HepG2 (cell line): ENCODE measurements around the gene KRT1. TPM values are rescaled to one million over a fixed set of nuclear protein-coding genes. Genes with fewer than 3 reads are reported as not detected.
A peak's percentile ranks its signal among the peaks of the same experiment; 100 is the strongest.

Source experiments
- ATAC-seq: fragments of 200-7000 bp; cut with Tn5 transposase; 3 replicates; pipeline ENCODE4 v1.9.1; 2020; ENCODE audit warnings: mild to moderate bottlenecking, moderate library complexity
- BruUV-seq: library from RNA; stranded (reverse); fragments of 400-500 nt; replicated peaks from 2 replicates; lab custom pipeline; 2021; lab: Mats Ljungman, UMichigan
- CTCF ChIA-PET: fragments of 300-600 bp; formaldehyde crosslinking; extraction: SDS; loops from one replicate; lab custom pipeline; 2021; ENCODE audit warnings: low total read pairs, inconsistent platforms, low intra/inter-chr PET ratio; lab: Yijun Ruan, JAX
- POLR2A ChIA-PET: fragments of 350-600 bp; sonication (Branson Sonifier 250); formaldehyde crosslinking; loops from one replicate; lab custom pipeline; 2020; ENCODE audit warnings: antibody characterized with exemption, inconsistent platforms; lab: Yijun Ruan, JAX
- DNase-seq: peaks from one replicate; pipeline ENCODE4 v3.0.0-alpha.2; 2015; ENCODE audit warnings: low spot score
- FAIRE-seq: peaks from 3 replicates; lab custom pipeline; 2011; peaks lifted over from hg19 to GRCh38; lab: Jason Lieb, UNC
- H2AFZ ChIP-seq: one replicate; pipeline ENCODE4 v1.6.1; 2011; ENCODE audit warnings: low read length, inconsistent platforms
- H3K27ac ChIP-seq: fragments of 300-600 bp; 3 replicates; pipeline ENCODE4 v1.8.0; 2011; ENCODE audit warnings: mixed run types, mild to moderate bottlenecking, mixed read lengths, low read length, inconsistent platforms; ENCODE audit not compliant: insufficient read depth; ENCODE audit errors: extremely low read length
- H3K27me3 ChIP-seq, 2 experiments: fragments of 200-600 bp in 1 of 2; 2 replicates in 1 of 2; 3 replicates in 1 of 2; pipeline versions ENCODE4 v1.6.0 to v1.8.0; 2011; ENCODE audit warnings: low read length in 2 of 2, mild to moderate bottlenecking in 2 of 2, moderate library complexity in 2 of 2, inconsistent platforms in 1 of 2; ENCODE audit not compliant: insufficient read depth in 2 of 2, control insufficient read depth in 1 of 2
- H3K36me3 ChIP-seq, 2 experiments: fragments of 200-600 bp in 1 of 2; replicated peaks in 1 of 2; 2 replicates in 1 of 2; 3 replicates in 1 of 2; pipeline versions ENCODE4 v1.5.1 to v1.8.0; 2011; ENCODE audit warnings: low read length in 2 of 2, inconsistent platforms in 1 of 2; ENCODE audit not compliant: insufficient read depth in 2 of 2, control insufficient read depth in 1 of 2
- H3K4me1 ChIP-seq: 2 replicates; pipeline ENCODE4 v1.5.1; 2012; ENCODE audit warnings: low read length, inconsistent platforms; ENCODE audit not compliant: insufficient read depth
- H3K4me2 ChIP-seq: 2 replicates; pipeline ENCODE4 v1.6.0; 2011; ENCODE audit warnings: low read depth, low read length, inconsistent platforms
- H3K4me3 ChIP-seq, 3 experiments: fragments of 200-600 bp in 1 of 3; sonication (generic), shearing (Covaris generic) in 1 of 3; replicated peaks in 1 of 3; 2 replicates each; pipeline ENCODE4 v1.5.1; 2011 to 2016; ENCODE audit warnings: low read length in 3 of 3, inconsistent platforms in 2 of 3, low read depth in 2 of 3, mild to moderate bottlenecking in 2 of 3, control low read depth in 1 of 3, mixed read lengths in 1 of 3; ENCODE audit not compliant: insufficient read depth in 1 of 3
- H3K79me2 ChIP-seq: one replicate; pipeline ENCODE4 v1.6.1; 2011; ENCODE audit warnings: low read length, inconsistent platforms; ENCODE audit not compliant: insufficient read depth
- H3K9ac ChIP-seq: 2 replicates; pipeline ENCODE4 v1.6.0; 2011; ENCODE audit warnings: mild to moderate bottlenecking, low read depth, low read length, inconsistent platforms; ENCODE audit not compliant: insufficient read depth
- H3K9me3 ChIP-seq: 2 replicates; pipeline ENCODE4 v1.5.1; 2012; ENCODE audit warnings: mild to moderate bottlenecking, low read length
- H4K20me1 ChIP-seq: 2 replicates; pipeline ENCODE4 v1.6.0; 2011; ENCODE audit warnings: inconsistent platforms, mild to moderate bottlenecking, low read length, moderate library complexity; ENCODE audit not compliant: insufficient read depth
- AFF4 ChIP-seq: sonication (generic); formaldehyde crosslinking; IDR thresholded peaks from 2 replicates; pipeline ENCODE4 v1.4.0; 2020; ENCODE audit warnings: missing genetic modification reagents
- BCLAF1 ChIP-seq: fragments of 450-650 bp; IDR thresholded peaks from 2 replicates; pipeline ENCODE4 v1.6.1; 2017; ENCODE audit warnings: mild to moderate bottlenecking
- JDP2 ChIP-seq: sonication (generic); formaldehyde crosslinking; IDR thresholded peaks from 2 replicates; pipeline ENCODE4 v1.8.1; 2022; ENCODE audit warnings: missing genetic modification reagents, borderline replicate concordance
- THRA ChIP-seq: sonication (generic); formaldehyde crosslinking; IDR thresholded peaks from 2 replicates; pipeline ENCODE4 v1.4.0; 2020; ENCODE audit warnings: missing genetic modification reagents, borderline replicate concordance
- ZNF121 ChIP-seq: sonication (generic); formaldehyde crosslinking; IDR thresholded peaks from 2 replicates; pipeline ENCODE4 v1.5.0; 2020; ENCODE audit warnings: mild to moderate bottlenecking, missing genetic modification reagents
- ZZZ3 ChIP-seq: sonication (generic); formaldehyde crosslinking; IDR thresholded peaks from 2 replicates; pipeline ENCODE4 v1.4.0; 2020; ENCODE audit warnings: missing genetic modification reagents, mild to moderate bottlenecking, borderline replicate concordance
- WGBS: methylation state at CpG from one replicate; pipeline ENCODE4 v1.1.6; 2017; ENCODE audit warnings: low lambda C conversion rate; 5-methylcytosine and 5-hydroxymethylcytosine counted together
- in situ Hi-C: cut with HindIII; loops from 2 replicates; pipeline ENCODE4 v1.10.0; 2017; ENCODE audit warnings: low pct_unique_long_range_greater_than_20kb; ENCODE audit not compliant: extremely low pct_ligation_motif_present
- intact Hi-C: fragments of 100-400 bp; cut with micrococcal nuclease; formaldehyde crosslinking; loops from one replicate; pipeline ENCODE4 v1.10.0; 2022; ENCODE audit not compliant: unreplicated experiment
- polyA plus RNA-seq, 8 experiments: library from polyadenylated mRNA; depleted of rRNA in 3 of 8; stranded (reverse) in 7 of 8; unstranded in 1 of 8; fragments of >200 nt; fragmentation: Illumina TruSeq in 4 of 8; extraction: Trizol in 4 of 8; gene quantifications; 2 replicates each; pipeline versions ENCODE4 v1.2.1 to v1.2.3, GENCODE V29; 2011 to 2016; ENCODE audit warnings: low read depth in 4 of 8, missing spikeins in 1 of 8, mixed read lengths in 1 of 8; ENCODE audit not compliant: insufficient read depth in 1 of 8
- total RNA-seq, 5 experiments: library from RNA; depleted of rRNA; stranded (reverse); fragments of >200 nt; fragmentation: Illumina TruSeq; extraction: Trizol; gene quantifications; 2 replicates each; pipeline ENCODE4 v1.2.3, GENCODE V29; 2016; ENCODE audit warnings: low read depth in 1 of 5

Gene KRT1
- total and polyA plus RNA-seq, 2 of the 13 experiments (the other 11 are each of a cell fraction or from before 2014, with no cell fraction given), result not detected

- TF ChIP-seq AFF4 (CRISPR knock-in tag) (no peak), ZNF121 (CRISPR knock-in tag) (peak; percentile 31; the same call in 1 of the 2 replicates), THRA (no peak), BCLAF1 (no peak), JDP2 (no peak), ZZZ3 (CRISPR knock-in tag) (no peak)
- Histone ChIP-seq H2AFZ (no peak overlapping the region), H3K27me3 (peaks cover 1 to 46% of the 10 kb centered on the region in 2 experiments; a peak in 4 of 5 replicates), H3K4me2 (no peak overlapping the region), H3K79me2 (no peaks in the 10 kb centered on the region), H3K4me1 (no peaks in the 10 kb centered on the region), H3K27ac (no peak overlapping the region), H3K9me3 (no peaks in the 10 kb centered on the region), H3K36me3 (no peaks in the 10 kb centered on the region), H3K9ac (no peak overlapping the region), H4K20me1 (no peaks in the 10 kb centered on the region), H3K4me3 (no peak overlapping the region)
- ChIA-PET POLR2A (no interaction called here), CTCF (interaction anchor here (0.9 kb wide), 1 partner anchor 165 kb away, joined by 9 read pairs; no protein-coding TSS in a partner anchor)
- intact Hi-C loops (no loop called here), in situ Hi-C loops (loop anchor here (10.0 kb wide), 1 partner anchor 151 kb away; no protein-coding TSS in a partner anchor)
- BruUV-seq, result no TSS peak
- DNase-seq (no peak), FAIRE-seq (no peak), ATAC-seq (peak; percentile 45)
- WGBS, result 46% methylated on average over 11 of the region's 72 CpGs
These were observed 34.0 kb upstream of the KRT1 start for GRCh38 chr12:52713960-52714886.
